H1 (cell line): ENCODE results near the gene MEX3B. TPM values are rescaled to one million over a fixed set of nuclear protein-coding genes. Genes with fewer than 3 reads are reported as not detected.
A peak's percentile ranks its signal among the peaks of the same experiment; 100 is the strongest.

Experiments
- CBX8 ChIP-seq: fragments of 300-800, 300-1000 bp; sonication (generic); IDR thresholded peaks from 2 replicates; pipeline ENCODE4 v1.7.1; 2016; ENCODE audit warnings: low read depth, low read length, borderline replicate concordance
- CTBP2 ChIP-seq: IDR thresholded peaks from 2 replicates; pipeline ENCODE4 v1.7.0; 2011; ENCODE audit warnings: borderline replicate concordance, mild to moderate bottlenecking, moderate library complexity, mixed read lengths, low read length; ENCODE audit not compliant: insufficient read depth, insufficient read length
- KDM4A ChIP-seq: IDR thresholded peaks from one replicate; pipeline ENCODE4 v1.7.1; 2012; ENCODE audit warnings: low read depth, mild to moderate bottlenecking, moderate library complexity, low read length, inconsistent platforms; ENCODE audit not compliant: severe bottlenecking
- KDM5A ChIP-seq: fragments of 200-600 bp; IDR thresholded peaks from 2 replicates; pipeline ENCODE4 v1.7.1; 2012; ENCODE audit warnings: mild to moderate bottlenecking, low read length, inconsistent platforms, mixed read lengths
- SP4 ChIP-seq: IDR thresholded peaks from 2 replicates; pipeline ENCODE4 v1.6.1; 2012; ENCODE audit warnings: low read length, inconsistent platforms
- TAF1 ChIP-seq: IDR thresholded peaks from 2 replicates; pipeline ENCODE4 v1.6.1; 2011; ENCODE audit warnings: mild to moderate bottlenecking, low read depth, low read length
- TCF12 ChIP-seq: IDR thresholded peaks from 2 replicates; pipeline ENCODE4 v1.6.1; 2011; ENCODE audit warnings: low read depth, mild to moderate bottlenecking, low read length
- polyA plus RNA-seq, 7 experiments: library from polyadenylated mRNA; depleted of rRNA in 3 of 7; stranded (reverse) in 5 of 7; unstranded in 2 of 7; fragments of >200 nt in 5 of 7; fragments of 200-250 nt in 2 of 7; gene quantifications; 1 replicate in 5 of 7; 2 replicates in 1 of 7; 4 replicates in 1 of 7; pipeline versions ENCODE4 v1.2.1 to v1.2.3, GENCODE V29; 2011 to 2013; ENCODE audit warnings: missing spikeins in 2 of 7, mixed read lengths in 2 of 7
- total RNA-seq: library from RNA; stranded (reverse); fragmentation: NEBNext Ultra II Directional; extraction: Animal tissue kit (Norgen Biotek cat#: 25700); gene quantifications from 2 replicates; pipeline ENCODE4 v1.2.1, GENCODE V29; 2021
- TF ChIP-seq, protein P1 (sequence below): IDR thresholded peaks from 2 replicates; pipeline ENCODE4 v1.6.1; 2012; ENCODE audit warnings: inconsistent platforms
- TF ChIP-seq, protein P2 (sequence below): fragments of 300-600 bp; sonication (generic); IDR thresholded peaks from 2 replicates; pipeline ENCODE4 v1.7.1; 2012; ENCODE audit warnings: low read length, moderate library complexity, mild to moderate bottlenecking, inconsistent platforms; ENCODE audit not compliant: insufficient replicate concordance

The MEX3B gene
- total and polyA plus RNA-seq, 2 of the 8 experiments (the other 6 are each of a cell fraction or from before 2014, with no cell fraction given): 8.0 to 15.9 TPM

DNA sequence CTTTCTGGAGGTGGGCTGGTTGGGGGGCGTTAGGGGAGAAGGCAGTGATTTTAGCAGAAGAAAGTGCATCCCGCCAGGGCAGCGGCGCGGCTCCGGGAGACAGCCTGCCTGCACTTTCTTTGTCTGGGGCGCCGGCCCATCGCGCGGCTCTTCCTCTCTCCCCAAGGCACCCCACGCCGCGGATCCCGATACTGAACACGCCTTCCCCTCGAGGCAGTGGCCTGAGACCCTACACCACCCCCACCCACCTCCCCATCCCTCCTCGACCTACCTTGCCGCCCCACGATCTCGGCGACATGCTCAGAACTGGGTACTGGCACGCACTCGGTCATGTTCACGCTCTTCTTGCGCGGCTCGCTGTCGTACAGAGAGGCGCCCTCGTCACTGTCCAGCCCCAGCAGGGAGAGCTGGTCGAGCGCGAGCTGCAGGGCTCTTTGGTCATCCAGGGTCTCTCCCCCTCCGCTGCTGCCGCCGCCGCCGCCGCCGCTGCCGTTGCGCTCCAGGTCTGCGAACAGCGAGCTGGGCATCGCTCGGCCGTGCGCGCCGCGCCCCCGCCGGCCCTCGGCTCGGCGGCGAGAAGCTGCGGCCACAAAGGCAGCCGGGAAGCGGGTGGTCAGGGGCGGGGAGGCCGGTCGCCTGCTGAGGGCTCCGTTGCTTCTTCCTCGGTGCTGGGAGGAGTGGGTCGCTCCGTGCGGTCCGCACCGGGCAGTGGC lies 483 bp downstream of the MEX3B start (continued):
- TF ChIP-seq TCF12 (no peak), KDM5A (no peak), CTBP2 (peak; percentile 93), SP4 (no peak), CBX8 (no peak), TAF1 (peak; percentile 18; the same call in 1 of the 2 replicates), KDM4A (peak; percentile 74)
- TF ChIP-seq, protein P1, sequence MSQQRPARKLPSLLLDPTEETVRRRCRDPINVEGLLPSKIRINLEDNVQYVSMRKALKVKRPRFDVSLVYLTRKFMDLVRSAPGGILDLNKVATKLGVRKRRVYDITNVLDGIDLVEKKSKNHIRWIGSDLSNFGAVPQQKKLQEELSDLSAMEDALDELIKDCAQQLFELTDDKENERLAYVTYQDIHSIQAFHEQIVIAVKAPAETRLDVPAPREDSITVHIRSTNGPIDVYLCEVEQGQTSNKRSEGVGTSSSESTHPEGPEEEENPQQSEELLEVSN: no peak
- TF ChIP-seq, protein P2, sequence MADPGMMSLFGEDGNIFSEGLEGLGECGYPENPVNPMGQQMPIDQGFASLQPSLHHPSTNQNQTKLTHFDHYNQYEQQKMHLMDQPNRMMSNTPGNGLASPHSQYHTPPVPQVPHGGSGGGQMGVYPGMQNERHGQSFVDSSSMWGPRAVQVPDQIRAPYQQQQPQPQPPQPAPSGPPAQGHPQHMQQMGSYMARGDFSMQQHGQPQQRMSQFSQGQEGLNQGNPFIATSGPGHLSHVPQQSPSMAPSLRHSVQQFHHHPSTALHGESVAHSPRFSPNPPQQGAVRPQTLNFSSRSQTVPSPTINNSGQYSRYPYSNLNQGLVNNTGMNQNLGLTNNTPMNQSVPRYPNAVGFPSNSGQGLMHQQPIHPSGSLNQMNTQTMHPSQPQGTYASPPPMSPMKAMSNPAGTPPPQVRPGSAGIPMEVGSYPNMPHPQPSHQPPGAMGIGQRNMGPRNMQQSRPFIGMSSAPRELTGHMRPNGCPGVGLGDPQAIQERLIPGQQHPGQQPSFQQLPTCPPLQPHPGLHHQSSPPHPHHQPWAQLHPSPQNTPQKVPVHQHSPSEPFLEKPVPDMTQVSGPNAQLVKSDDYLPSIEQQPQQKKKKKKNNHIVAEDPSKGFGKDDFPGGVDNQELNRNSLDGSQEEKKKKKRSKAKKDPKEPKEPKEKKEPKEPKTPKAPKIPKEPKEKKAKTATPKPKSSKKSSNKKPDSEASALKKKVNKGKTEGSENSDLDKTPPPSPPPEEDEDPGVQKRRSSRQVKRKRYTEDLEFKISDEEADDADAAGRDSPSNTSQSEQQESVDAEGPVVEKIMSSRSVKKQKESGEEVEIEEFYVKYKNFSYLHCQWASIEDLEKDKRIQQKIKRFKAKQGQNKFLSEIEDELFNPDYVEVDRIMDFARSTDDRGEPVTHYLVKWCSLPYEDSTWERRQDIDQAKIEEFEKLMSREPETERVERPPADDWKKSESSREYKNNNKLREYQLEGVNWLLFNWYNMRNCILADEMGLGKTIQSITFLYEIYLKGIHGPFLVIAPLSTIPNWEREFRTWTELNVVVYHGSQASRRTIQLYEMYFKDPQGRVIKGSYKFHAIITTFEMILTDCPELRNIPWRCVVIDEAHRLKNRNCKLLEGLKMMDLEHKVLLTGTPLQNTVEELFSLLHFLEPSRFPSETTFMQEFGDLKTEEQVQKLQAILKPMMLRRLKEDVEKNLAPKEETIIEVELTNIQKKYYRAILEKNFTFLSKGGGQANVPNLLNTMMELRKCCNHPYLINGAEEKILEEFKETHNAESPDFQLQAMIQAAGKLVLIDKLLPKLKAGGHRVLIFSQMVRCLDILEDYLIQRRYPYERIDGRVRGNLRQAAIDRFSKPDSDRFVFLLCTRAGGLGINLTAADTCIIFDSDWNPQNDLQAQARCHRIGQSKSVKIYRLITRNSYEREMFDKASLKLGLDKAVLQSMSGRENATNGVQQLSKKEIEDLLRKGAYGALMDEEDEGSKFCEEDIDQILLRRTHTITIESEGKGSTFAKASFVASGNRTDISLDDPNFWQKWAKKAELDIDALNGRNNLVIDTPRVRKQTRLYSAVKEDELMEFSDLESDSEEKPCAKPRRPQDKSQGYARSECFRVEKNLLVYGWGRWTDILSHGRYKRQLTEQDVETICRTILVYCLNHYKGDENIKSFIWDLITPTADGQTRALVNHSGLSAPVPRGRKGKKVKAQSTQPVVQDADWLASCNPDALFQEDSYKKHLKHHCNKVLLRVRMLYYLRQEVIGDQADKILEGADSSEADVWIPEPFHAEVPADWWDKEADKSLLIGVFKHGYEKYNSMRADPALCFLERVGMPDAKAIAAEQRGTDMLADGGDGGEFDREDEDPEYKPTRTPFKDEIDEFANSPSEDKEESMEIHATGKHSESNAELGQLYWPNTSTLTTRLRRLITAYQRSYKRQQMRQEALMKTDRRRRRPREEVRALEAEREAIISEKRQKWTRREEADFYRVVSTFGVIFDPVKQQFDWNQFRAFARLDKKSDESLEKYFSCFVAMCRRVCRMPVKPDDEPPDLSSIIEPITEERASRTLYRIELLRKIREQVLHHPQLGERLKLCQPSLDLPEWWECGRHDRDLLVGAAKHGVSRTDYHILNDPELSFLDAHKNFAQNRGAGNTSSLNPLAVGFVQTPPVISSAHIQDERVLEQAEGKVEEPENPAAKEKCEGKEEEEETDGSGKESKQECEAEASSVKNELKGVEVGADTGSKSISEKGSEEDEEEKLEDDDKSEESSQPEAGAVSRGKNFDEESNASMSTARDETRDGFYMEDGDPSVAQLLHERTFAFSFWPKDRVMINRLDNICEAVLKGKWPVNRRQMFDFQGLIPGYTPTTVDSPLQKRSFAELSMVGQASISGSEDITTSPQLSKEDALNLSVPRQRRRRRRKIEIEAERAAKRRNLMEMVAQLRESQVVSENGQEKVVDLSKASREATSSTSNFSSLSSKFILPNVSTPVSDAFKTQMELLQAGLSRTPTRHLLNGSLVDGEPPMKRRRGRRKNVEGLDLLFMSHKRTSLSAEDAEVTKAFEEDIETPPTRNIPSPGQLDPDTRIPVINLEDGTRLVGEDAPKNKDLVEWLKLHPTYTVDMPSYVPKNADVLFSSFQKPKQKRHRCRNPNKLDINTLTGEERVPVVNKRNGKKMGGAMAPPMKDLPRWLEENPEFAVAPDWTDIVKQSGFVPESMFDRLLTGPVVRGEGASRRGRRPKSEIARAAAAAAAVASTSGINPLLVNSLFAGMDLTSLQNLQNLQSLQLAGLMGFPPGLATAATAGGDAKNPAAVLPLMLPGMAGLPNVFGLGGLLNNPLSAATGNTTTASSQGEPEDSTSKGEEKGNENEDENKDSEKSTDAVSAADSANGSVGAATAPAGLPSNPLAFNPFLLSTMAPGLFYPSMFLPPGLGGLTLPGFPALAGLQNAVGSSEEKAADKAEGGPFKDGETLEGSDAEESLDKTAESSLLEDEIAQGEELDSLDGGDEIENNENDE: no peak
